ENCODE results near the gene ORC3.

ORC3 gene

GRCh38 chr6:87654875-87655454, 65.0 kb downstream of the ORC3 start:
- in situ Hi-C loops (cut with HindIII; ENCODE audit: low pct_unique_long_range_greater_than_20kb, low sequenced_read_pairs) = no loop called here
- no peak for TF ChIP-seq JUND (IDR thresholded peaks at IDR 0.05; ENCODE audit: low read depth)
- DNase-seq (ENCODE audit: low read depth in 1 of 2, low spot score in 1 of 2) = no peak

GRCh38 chr6:87655824-87656223, 65.9 kb downstream of the ORC3 start:
- in situ Hi-C loops (cut with HindIII; ENCODE audit: low pct_unique_long_range_greater_than_20kb, low sequenced_read_pairs) = no loop called here
- no peak for TF ChIP-seq JUND (IDR thresholded peaks at IDR 0.05; ENCODE audit: low read depth)
- DNase-seq (ENCODE audit: low read depth in 1 of 2, low spot score in 1 of 2) = no peak

- in situ Hi-C loops (cut with HindIII; ENCODE audit: low pct_unique_long_range_greater_than_20kb, low sequenced_read_pairs) = no loop called here
- no peak for TF ChIP-seq JUND (IDR thresholded peaks at IDR 0.05; ENCODE audit: low read depth)
- no peak for DNase-seq (ENCODE audit: low read depth in 1 of 2, low spot score in 1 of 2)
Measured at GRCh38 chr6:87656857-87657256, 66.9 kb downstream of the ORC3 start.

GRCh38 chr6:87658516-87658915, 68.6 kb downstream of the ORC3 start:
- DNase-seq (ENCODE audit: low read depth in 1 of 2, low spot score in 1 of 2) = no peak
- TF ChIP-seq JUND (IDR thresholded peaks at IDR 0.05; ENCODE audit: low read depth) = no peak
- in situ Hi-C loops (cut with HindIII; ENCODE audit: low pct_unique_long_range_greater_than_20kb, low sequenced_read_pairs) = no loop called here

- TF ChIP-seq JUND (IDR thresholded peaks at IDR 0.05; ENCODE audit: low read depth) = no peak
- in situ Hi-C loops (cut with HindIII; ENCODE audit: low pct_unique_long_range_greater_than_20kb, low sequenced_read_pairs) = no loop called here
- DNase-seq (ENCODE audit: low read depth in 1 of 2, low spot score in 1 of 2) = no peak
Measured at GRCh38 chr6:87660226-87660911, 70.4 kb downstream of the ORC3 start.

GRCh38 chr6:87661016-87661415, 71.1 kb downstream of the ORC3 start:
- in situ Hi-C loops (cut with HindIII; ENCODE audit: low pct_unique_long_range_greater_than_20kb, low sequenced_read_pairs) = no loop called here
- no peak for TF ChIP-seq JUND (IDR thresholded peaks at IDR 0.05; ENCODE audit: low read depth)
- no peak for DNase-seq (ENCODE audit: low read depth in 1 of 2, low spot score in 1 of 2)

- DNase-seq (ENCODE audit: low read depth in 1 of 2, low spot score in 1 of 2) = no peak
- no peak for TF ChIP-seq JUND (IDR thresholded peaks at IDR 0.05; ENCODE audit: low read depth)
- in situ Hi-C loops (cut with HindIII; ENCODE audit: low pct_unique_long_range_greater_than_20kb, low sequenced_read_pairs) = no loop called here
Measured at GRCh38 chr6:87661503-87661902, 71.6 kb downstream of the ORC3 start.

GRCh38 chr6:87663434-87663833, 73.5 kb downstream of the ORC3 start:
- no peak for DNase-seq (ENCODE audit: low read depth in 1 of 2, low spot score in 1 of 2)

GRCh38 chr6:87664921-87665485, 75.1 kb downstream of the ORC3 start:
- in situ Hi-C loops (cut with HindIII; ENCODE audit: low pct_unique_long_range_greater_than_20kb, low sequenced_read_pairs) = no loop called here
- no peak for TF ChIP-seq JUND (IDR thresholded peaks at IDR 0.05; ENCODE audit: low read depth)
- no peak for DNase-seq (ENCODE audit: low read depth in 1 of 2, low spot score in 1 of 2)

More at GRCh38 chr6:87663434-87663833, 73.5 kb downstream of the ORC3 start:
- in situ Hi-C loops (cut with HindIII; ENCODE audit: low pct_unique_long_range_greater_than_20kb, low sequenced_read_pairs) = no loop called here
- no peak for TF ChIP-seq JUND (IDR thresholded peaks at IDR 0.05; ENCODE audit: low read depth)

GRCh38 chr6:87667032-87667431, 77.1 kb downstream of the ORC3 start:
- in situ Hi-C loops (cut with HindIII; ENCODE audit: low pct_unique_long_range_greater_than_20kb, low sequenced_read_pairs) = no loop called here
- no peak for TF ChIP-seq JUND (IDR thresholded peaks at IDR 0.05; ENCODE audit: low read depth)
- DNase-seq (ENCODE audit: low read depth in 1 of 2, low spot score in 1 of 2) = no peak

GRCh38 chr6:87668013-87668412, 78.1 kb downstream of the ORC3 start:
- in situ Hi-C loops (cut with HindIII; ENCODE audit: low pct_unique_long_range_greater_than_20kb, low sequenced_read_pairs) = no loop called here
- TF ChIP-seq JUND (IDR thresholded peaks at IDR 0.05; ENCODE audit: low read depth) = no peak

GRCh38 chr6:87669051-87669450, 79.1 kb downstream of the ORC3 start:
- no peak for TF ChIP-seq JUND (IDR thresholded peaks at IDR 0.05; ENCODE audit: low read depth)
- DNase-seq (ENCODE audit: low read depth in 1 of 2, low spot score in 1 of 2) = peak; percentile 25 to 49
- in situ Hi-C loops (cut with HindIII; ENCODE audit: low pct_unique_long_range_greater_than_20kb, low sequenced_read_pairs) = no loop called here

More at GRCh38 chr6:87668013-87668412, 78.1 kb downstream of the ORC3 start:
- DNase-seq (ENCODE audit: low read depth in 1 of 2, low spot score in 1 of 2) = no peak

GRCh38 chr6:87670707-87671106, 80.8 kb downstream of the ORC3 start:
- no peak for DNase-seq (ENCODE audit: low read depth in 1 of 2, low spot score in 1 of 2)
- in situ Hi-C loops (cut with HindIII; ENCODE audit: low pct_unique_long_range_greater_than_20kb, low sequenced_read_pairs) = no loop called here
- no peak for TF ChIP-seq JUND (IDR thresholded peaks at IDR 0.05; ENCODE audit: low read depth)
